ENCODE data around the gene GGACT.
"Not testable (repeated sequence)": the region's sequence is repeated elsewhere in the genome, so short reads cannot be mapped to it uniquely, and the experiment has no call there.

Gene GGACT

DNA sequence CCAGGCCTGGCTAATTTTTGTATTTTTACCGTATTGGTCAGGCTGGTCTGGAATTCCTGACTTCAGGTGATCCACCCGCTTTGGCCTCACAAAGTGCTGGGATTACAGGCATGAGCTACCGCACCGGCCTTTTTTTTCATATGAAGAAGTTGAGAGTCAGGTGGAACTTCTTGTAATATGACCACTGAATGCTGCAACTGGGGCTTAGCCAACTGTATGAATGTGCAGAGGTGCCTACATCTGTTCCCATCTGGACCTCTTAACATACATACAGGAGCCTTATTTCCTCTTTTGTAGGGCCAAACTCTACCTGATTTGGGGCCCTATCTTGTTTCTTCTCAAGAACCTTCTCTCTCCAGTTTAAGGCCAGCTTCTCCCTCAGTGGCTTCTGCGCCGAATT, 11.9 kb upstream of the GGACT start:
- DNase-seq = no peak

DNA sequence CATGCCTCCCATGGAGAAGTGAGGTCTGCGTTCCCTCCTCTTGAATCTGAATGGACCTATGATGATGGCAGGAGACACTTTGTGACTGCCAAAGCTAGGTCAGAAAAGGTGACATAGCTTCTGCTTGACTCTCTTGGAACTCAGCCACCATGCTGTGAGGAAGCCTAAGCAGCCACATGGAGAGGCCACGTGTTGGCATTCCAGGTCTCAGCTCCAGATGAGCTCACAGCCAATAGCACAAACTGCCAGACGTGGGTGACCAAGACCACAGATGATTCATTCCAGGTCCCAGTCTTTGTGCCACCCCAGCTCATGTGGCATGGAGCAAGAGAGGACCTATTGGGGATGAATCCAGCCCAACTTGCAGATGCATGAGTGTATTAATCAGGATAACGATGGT, 8.7 kb upstream of the GGACT start:
- DNase-seq = no peak

- no peak for DNase-seq
Observed at GRCh38 chr13:100596516-100596915, 7.9 kb upstream of the GGACT start.

GRCh38 chr13:100594731-100595130, 6.1 kb upstream of the GGACT start:
- DNase-seq = no peak

GRCh38 chr13:100594255-100594654, 5.7 kb upstream of the GGACT start:
- no peak for DNase-seq

DNA sequence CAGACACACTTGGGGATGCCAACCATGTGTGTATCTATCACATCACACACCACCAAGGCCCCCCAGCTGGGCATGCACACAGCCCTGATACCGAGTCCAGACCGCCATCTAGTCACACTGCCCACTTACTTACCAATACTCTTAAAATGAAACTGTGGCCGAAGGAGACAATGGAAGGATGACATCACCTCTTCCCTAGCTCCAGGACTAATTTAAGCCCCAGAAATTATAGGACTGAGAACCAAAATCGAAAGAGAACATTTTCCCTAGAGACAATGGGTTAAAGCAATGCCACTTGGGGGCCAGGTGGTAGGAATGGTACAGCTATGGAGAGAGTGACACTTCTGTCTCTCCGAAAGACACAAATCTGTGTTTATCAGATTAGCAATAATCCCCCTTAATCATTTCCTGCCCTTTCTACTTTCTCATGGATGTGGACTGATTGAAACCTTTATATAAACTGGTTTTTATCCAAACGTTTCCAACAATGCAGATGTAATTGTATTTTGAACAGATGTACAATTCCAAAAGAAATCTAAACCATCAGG, 663 bp upstream of the GGACT start:
- no peak for DNase-seq

GRCh38 chr13:100584896-100585295, 3.7 kb downstream of the GGACT start:
- no peak for DNase-seq

DNA sequence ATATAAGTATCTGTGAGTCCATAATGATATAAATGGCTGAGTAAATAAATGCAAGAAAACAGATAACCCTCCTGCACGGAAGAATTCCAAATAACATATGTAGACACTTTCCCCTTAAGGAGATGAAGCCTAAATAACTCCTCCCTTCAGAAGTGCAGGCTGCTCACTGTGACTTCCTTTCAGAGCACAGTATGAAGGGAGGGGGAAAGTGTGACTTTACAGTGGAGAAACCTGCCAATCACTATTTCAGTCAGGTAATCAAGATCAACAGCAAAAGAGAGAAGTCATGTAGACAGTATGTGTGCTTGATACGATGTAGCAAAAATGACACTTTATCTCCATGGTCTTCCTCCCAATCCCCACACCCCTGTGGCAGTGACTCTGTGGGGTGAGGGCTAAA, 7.1 kb downstream of the GGACT start:
- DNase-seq = no peak

- no peak for DNase-seq
Observed at GRCh38 chr13:100581030-100581429, 7.6 kb downstream of the GGACT start.

DNA sequence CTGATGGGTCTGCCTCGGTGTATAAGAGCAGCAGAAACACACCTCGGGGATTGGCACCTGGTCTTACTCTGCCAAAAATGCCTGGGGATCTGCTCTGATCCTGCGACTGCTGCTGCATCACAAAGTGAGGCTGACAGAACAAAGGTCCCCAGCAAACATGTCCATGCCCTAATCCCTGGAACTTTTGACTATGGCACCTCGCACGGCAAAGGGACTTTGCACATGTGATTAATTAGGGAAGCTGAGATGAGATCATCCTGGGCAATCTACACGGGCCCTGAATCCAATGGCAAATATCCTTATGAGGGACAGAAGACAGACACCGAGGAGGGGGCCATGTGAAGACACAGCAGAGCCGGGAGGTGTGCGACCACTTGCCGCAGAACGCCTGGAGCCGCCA, 8.5 kb downstream of the GGACT start:
- DNase-seq = no peak

DNA sequence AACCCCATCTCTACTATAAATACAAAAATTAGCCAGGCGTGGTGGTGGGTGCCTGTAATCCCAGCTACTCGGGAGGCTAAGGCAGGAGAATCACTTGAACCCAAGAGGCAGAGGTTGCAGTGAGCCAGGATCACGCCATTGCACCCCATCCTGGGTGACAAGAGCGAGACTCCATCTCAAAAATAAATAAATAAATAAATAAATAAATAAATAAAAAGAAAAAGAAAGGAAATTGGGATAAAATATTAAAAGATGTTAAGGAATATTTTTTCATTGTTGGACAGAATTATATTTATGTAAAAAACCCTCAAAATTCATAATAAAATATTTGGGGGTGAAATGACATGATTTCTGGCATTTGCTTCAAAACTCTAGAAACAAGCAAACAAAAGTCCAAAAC, 11.3 kb downstream of the GGACT start:
- DNase-seq = not testable (repeated sequence)

- DNase-seq = peak; percentile 78
Observed at GRCh38 chr13:100573121-100573520, 15.5 kb downstream of the GGACT start.

DNA sequence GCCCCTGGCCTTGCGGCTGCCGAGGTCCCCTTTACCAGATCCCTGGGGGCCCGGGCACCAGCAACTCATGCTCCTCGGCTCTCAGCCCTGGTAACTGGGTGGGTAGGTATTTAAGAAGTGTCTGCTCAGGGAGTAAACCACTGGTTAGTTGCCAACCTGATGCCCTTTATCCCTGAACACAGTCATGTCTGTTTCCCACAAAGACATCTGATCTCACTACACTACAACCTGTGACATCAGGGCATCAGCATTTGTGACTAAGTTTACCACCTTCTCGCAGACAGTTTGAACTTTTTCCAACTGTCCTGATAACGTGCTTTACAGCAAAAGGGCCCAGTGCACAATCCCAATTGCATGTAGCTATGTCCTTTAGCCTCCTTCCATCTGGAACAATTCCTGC, 22.0 kb downstream of the GGACT start:
- DNase-seq = no peak

DNA sequence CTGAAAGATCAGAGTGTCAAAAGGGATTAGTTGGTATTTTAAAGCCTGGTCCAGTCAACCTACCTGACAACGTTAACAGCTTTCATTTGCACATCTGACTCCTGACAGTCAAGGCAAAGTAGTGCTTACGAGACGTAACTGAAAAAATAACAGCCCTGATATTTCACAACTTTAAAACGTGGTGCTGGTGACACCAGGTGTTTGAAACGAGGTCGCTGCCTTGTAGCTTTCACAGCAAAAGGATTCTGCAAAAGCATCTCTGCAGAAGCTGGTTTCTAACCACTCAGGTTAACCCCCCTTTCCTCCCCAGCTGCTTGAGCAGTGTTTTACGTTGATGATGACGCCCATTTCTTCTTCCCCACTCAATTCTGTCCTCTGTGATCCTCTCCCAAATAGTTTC, 23.3 kb downstream of the GGACT start:
- no peak for DNase-seq

DNA sequence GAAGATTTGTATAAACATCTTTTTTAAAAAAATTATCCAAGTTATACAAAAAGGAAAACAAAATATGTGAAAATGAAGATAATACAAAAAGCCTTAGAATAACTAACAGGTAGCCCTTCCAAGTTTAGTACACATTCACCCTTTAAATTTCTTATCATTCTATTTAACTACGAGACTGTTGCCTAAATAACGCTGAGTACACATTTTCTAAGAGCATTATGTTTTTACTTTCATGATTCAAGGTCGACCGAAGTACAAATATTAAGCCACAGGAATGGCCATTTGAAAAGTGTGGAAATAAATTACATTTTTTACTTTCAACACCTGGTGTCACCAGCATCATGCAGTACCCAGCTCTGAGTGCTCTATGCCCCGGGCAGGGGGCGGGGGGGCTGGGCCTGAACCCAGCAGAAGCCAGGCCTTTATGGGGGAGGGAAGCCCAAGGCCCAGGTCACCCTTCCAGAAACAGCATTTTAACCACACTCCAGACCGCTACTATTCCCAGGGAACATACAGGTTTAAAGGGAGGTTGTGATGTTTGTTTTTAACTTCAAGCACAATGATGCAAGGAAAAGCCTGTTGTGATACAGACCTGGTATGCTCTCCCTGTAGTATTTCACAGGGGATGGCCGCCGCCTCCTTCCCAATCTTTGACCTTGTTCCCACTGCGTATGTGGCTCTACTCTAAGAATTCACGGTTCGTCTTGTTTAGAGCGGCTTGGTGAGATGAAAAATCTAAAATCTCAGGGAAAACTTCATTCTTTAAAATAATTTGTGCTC, 24.0 kb downstream of the GGACT start:
- DNase-seq = no peak

GRCh38 chr13:100563779-100564178, 24.8 kb downstream of the GGACT start:
- no peak for DNase-seq

- no peak for DNase-seq
Observed at GRCh38 chr13:100561599-100562204, 26.9 kb downstream of the GGACT start.

DNA sequence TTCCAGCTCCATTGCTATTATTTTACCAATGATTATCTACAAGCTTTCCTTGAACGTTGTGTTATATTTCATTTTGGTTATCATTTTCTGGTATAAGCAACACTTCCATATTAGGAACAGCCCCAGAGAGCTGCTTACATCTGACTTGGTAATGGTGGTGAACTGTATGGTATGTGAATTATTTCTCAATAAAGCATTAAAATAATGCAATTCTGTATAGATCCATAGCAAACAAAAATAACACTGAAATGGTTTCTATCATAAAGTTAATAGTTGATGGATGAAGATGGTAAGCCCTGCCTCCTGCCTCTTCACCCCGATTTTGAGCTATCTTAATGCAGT, 27.5 kb downstream of the GGACT start:
- no peak for DNase-seq

DNA sequence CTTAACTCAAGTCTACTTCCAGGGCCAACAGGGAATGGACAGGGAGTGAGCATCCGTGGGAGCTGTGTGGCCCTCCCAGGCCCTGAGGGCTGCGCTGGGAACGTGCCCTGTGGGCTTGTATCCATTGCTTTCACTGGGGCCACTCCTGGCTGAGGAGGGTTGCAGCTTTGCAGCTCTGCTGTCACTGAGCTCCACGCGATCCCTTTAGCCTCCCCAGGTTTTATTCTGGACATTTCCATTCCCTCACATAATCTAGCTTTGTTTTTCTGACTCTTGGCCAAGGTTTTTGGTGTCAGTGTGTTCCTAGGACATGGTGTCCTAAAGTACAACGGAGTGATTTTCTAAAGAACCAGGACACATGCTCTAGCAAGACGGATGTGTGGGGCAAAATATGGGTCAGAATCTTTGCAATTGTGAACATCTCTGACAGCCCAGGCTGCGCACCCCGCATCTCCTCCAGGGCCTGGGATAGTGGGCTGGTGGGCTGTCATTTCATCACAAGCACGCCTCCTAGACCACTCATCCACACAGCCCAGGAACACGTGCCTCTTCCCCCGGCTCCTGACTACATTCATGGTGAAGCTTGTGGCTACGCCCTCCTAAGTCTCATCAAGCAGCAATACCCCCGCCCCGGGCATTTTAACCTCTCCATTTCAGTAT, 28.0 kb downstream of the GGACT start:
- no peak for DNase-seq

GRCh38 chr13:100559886-100560285, 28.7 kb downstream of the GGACT start:
- no peak for DNase-seq

- DNase-seq = no peak
Observed at GRCh38 chr13:100552755-100553154, 35.8 kb downstream of the GGACT start.

DNA sequence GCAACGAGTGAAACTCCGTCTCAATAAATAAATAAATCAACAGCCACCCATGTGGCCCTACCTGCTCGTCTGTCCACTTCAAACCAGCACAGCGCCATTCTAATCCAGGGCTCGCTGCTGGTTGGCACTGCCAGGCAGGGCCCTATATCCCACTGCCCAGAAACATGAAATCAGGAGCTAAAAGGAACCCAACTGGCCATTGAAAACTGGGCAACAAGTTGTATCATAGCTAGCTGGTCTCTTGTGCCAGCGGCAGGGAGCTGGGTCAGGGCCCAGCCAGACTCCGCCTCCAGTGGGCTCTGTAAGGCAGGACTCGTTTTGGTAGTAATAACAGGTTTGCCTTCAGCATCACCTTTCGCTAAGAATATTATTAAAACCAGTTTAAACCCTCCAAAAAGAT, 39.3 kb downstream of the GGACT start:
- DNase-seq = no peak

DNA sequence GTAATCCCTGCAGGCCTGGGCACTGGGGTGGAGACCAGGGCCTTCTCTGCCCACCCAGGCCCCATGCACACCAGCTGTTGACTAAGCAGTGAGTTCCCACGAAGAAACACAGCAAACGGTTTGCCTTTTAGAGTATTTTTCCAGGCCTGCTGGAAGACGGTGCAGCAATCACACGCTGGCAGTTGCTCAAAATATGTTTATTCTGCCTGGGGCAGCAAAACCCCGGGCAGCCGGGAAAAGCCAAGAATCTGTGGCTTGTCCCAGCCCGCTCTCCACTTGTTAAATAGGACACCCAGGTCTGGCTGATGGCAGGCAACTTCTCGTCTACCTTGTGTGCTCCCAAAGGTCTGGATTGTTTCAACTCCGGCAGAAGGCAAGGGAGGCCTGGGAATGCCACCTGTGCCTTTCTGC, 40.8 kb downstream of the GGACT start:
- no peak for DNase-seq

DNA sequence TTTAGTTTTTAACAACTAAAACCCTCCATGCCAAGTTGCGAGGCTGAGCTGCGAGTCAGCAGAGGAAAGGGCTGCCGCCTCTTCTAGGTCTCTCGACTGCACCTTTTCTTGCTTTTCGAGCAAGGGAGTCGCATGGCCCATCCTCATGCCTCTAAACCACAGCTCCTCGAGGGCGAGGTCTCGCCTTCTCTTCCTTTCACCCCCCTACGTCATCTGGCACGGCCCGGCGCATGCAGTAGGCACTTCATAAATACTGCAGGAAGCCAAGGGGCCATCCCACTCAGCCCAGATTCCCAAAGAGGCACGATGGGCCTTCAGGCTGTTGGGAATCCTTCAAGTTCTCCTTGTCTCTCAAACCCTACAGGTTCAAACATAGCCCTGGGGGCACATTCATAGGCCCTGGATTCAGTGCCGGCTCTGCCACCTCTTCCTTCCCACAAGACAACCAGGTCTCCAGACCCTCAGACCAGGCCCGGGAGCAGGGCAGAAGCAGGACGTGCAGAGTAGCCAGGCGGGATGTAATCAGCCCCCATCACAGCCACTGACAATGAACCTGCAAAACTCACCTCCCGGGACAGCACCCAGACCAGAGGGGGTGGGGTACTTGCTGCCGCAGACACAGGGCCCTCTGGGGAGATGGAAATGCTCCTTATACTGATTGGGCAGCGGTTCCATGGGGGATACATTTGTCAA, 41.7 kb downstream of the GGACT start:
- no peak for DNase-seq

All from NCI-H748 treated with DMSO at 0.1 percent for 48 hours (cell line).